Breast epithelium (tissue), 4 donors: Measurements from ENCODE around the gene NDST1. TPM values are rescaled to one million over a fixed set of nuclear protein-coding genes. Genes with fewer than 3 reads are reported as not detected.

Experiments
- DNase-seq, 2 donors: peaks; one replicate each; pipeline ENCODE4 v3.0.0-alpha.2; 2019; ENCODE audit warnings: low spot score in 2 of 2
- H3K27ac ChIP-seq, 2 donors: fragments of 200-600 bp; sonication (generic) in 1 of 2; one replicate each; pipeline ENCODE4 v1.5.1; 2016 to 2019; ENCODE audit warnings: mild to moderate bottlenecking in 1 of 2
- H3K27me3 ChIP-seq, 2 donors: fragments of 200-600 bp; sonication (generic) in 1 of 2; one replicate each; pipeline versions ENCODE4 v1.5.1 to v1.6.0; 2017 to 2019; ENCODE audit warnings: control low read depth in 1 of 2, mild to moderate bottlenecking in 1 of 2
- H3K36me3 ChIP-seq: fragments of 200-600 bp; one replicate; pipeline ENCODE4 v1.5.1; 2019
- H3K4me1 ChIP-seq, 2 donors: fragments of 200-600 bp; sonication (generic); one replicate each; pipeline ENCODE4 v1.5.1; 2016 to 2019; ENCODE audit warnings: control low read depth in 1 of 2
- H3K4me3 ChIP-seq, 3 donors: fragments of 200-600 bp; sonication (generic); 1 replicate in 2 of 3; 2 replicates in 1 of 3; pipeline ENCODE4 v1.5.1; 2016 to 2019; ENCODE audit warnings: mild to moderate bottlenecking in 3 of 3, moderate library complexity in 2 of 3
- H3K9me3 ChIP-seq, 2 donors: fragments of 200-600 bp; sonication (generic) in 1 of 2; one replicate each; pipeline ENCODE4 v1.5.1; 2016 to 2019; ENCODE audit warnings: control low read depth in 1 of 2
- CTCF ChIP-seq, 3 donors: fragments of 450-650 bp; IDR thresholded peaks; one replicate each; pipeline ENCODE4 v1.5.1; 2016 to 2017; ENCODE audit warnings: antibody characterized with exemption in 3 of 3, mild to moderate bottlenecking in 3 of 3, moderate library complexity in 3 of 3
- POLR2A ChIP-seq: fragments of 450-650 bp; IDR thresholded peaks from one replicate; pipeline ENCODE4 v1.6.1; 2016; ENCODE audit warnings: antibody characterized with exemption, mild to moderate bottlenecking, moderate library complexity
- POLR2AphosphoS5 ChIP-seq, 3 donors: sonication (generic); formaldehyde crosslinking; IDR thresholded peaks; one replicate each; pipeline ENCODE4 v1.6.1; 2017; ENCODE audit warnings: antibody characterized with exemption in 3 of 3
- intact Hi-C: fragments of 100-400 bp; cut with DNase I; formaldehyde crosslinking; loops from one replicate; pipeline ENCODE4 v1.15.1; 2023; ENCODE audit warnings: low total_unique reads
- total RNA-seq, 3 donors: library from RNA; depleted of rRNA; stranded (reverse); fragments of >200 nt; gene quantifications; one replicate each; pipeline ENCODE4 v1.1.0, GENCODE V29; 2016

The NDST1 gene
- total RNA-seq, 3 donors from 2014 or later, result 46.7 to 92.3 (median 74.1) TPM

- no peak overlapping the region for H3K4me3 ChIP-seq
- H3K9me3 ChIP-seq, result no peaks in the 10 kb centered on the region
- no peak for DNase-seq
- H3K27me3 ChIP-seq, result no peaks in the 10 kb centered on the region
- no peaks in the 10 kb centered on the region for H3K36me3 ChIP-seq
- intact Hi-C loops, result no loop called here
- TF ChIP-seq POLR2A (no peak), CTCF (IDR thresholded peaks at IDR 0.05) (no peak), POLR2AphosphoS5 (IDR thresholded peaks at IDR 0.05) (no peak)
- no peaks in the 10 kb centered on the region for H3K4me1 ChIP-seq
- no peak overlapping the region for H3K27ac ChIP-seq
Measured at GRCh38 chr5:150551066-150551465, 43.1 kb downstream of the NDST1 start.

- DNase-seq, result no peak
- H3K27me3 ChIP-seq, result no peaks in the 10 kb centered on the region
- H3K27ac ChIP-seq, result no peak overlapping the region
- intact Hi-C loops, result no loop called here
- H3K4me1 ChIP-seq, result peaks cover 0 to 4% of the 10 kb centered on the region in 2 donors
- TF ChIP-seq CTCF (IDR thresholded peaks at IDR 0.05) (no peak), POLR2AphosphoS5 (IDR thresholded peaks at IDR 0.05) (no peak), POLR2A (no peak)
- no peak overlapping the region for H3K4me3 ChIP-seq
- no peaks in the 10 kb centered on the region for H3K9me3 ChIP-seq
- H3K36me3 ChIP-seq, result no peaks in the 10 kb centered on the region
Measured at GRCh38 chr5:150553402-150553801, 45.5 kb downstream of the NDST1 start.

GRCh38 chr5:150553911-150554310, 46.0 kb downstream of the NDST1 start:
- H3K27me3 ChIP-seq, result no peaks in the 10 kb centered on the region
- H3K4me1 ChIP-seq, result peaks cover 0 to 4% of the 10 kb centered on the region in 2 donors
- H3K4me3 ChIP-seq, result no peak overlapping the region
- H3K36me3 ChIP-seq, result no peaks in the 10 kb centered on the region
- DNase-seq, result no peak
- no peaks in the 10 kb centered on the region for H3K9me3 ChIP-seq
- TF ChIP-seq POLR2AphosphoS5 (IDR thresholded peaks at IDR 0.05) (no peak), POLR2A (no peak), CTCF (IDR thresholded peaks at IDR 0.05) (no peak)
- intact Hi-C loops, result no loop called here
- H3K27ac ChIP-seq, result no peak overlapping the region

- no peaks in the 10 kb centered on the region for H3K36me3 ChIP-seq
- peaks cover 0 to 4% of the 10 kb centered on the region in 2 donors for H3K4me1 ChIP-seq
- H3K4me3 ChIP-seq, result no peak overlapping the region
- no peak for DNase-seq
- intact Hi-C loops, result no loop called here
- peak overlapping the region; percentile 6 to 12 for H3K27ac ChIP-seq
- no peaks in the 10 kb centered on the region for H3K27me3 ChIP-seq
- no peak for TF ChIP-seq POLR2A
- no peaks in the 10 kb centered on the region for H3K9me3 ChIP-seq
Measured at GRCh38 chr5:150554857-150555256, 46.9 kb downstream of the NDST1 start.

GRCh38 chr5:150556106-150556505, 48.2 kb downstream of the NDST1 start:
- TF ChIP-seq POLR2AphosphoS5 (IDR thresholded peaks at IDR 0.05) (no peak), CTCF (IDR thresholded peaks at IDR 0.05) (no peak), POLR2A (no peak)
- Histone ChIP-seq H3K36me3 (no peaks in the 10 kb centered on the region), H3K27ac (no peak overlapping the region), H3K9me3 (no peaks in the 10 kb centered on the region), H3K4me3 (no peak overlapping the region), H3K4me1 (peaks cover 0 to 4% of the 10 kb centered on the region in 2 donors), H3K27me3 (no peaks in the 10 kb centered on the region)
- no peak for DNase-seq
- intact Hi-C loops, result no loop called here
